SU-DHL-6 (cell line): ENCODE results near the gene RYR2.

Experiments used
- H2AFZ ChIP-seq: fragments of 200-600 bp; sonication (generic); 2 replicates; pipeline ENCODE4 v1.6.1; 2014; ENCODE audit warnings: low read depth, mild to moderate bottlenecking, moderate library complexity, mixed read lengths, antibody characterized with exemption, low read length; ENCODE audit not compliant: severe bottlenecking
- H3F3A ChIP-seq: fragments of 200-600 bp; shearing (Covaris generic); 2 replicates; pipeline ENCODE4 v1.6.0; 2016; ENCODE audit warnings: antibody characterized with exemption, mild to moderate bottlenecking; ENCODE audit not compliant: insufficient read depth
- H3K27ac ChIP-seq: fragments of 200-600 bp; sonication (generic); 2 replicates; pipeline ENCODE4 v1.5.1; 2016; ENCODE audit warnings: low read depth, mild to moderate bottlenecking, low read length, moderate library complexity, mixed read lengths
- H3K27me3 ChIP-seq: fragments of 200-600 bp; sonication (generic), shearing (Covaris generic); 2 replicates; pipeline ENCODE4 v1.6.0; 2014; ENCODE audit warnings: mild to moderate bottlenecking, low read length
- H3K36me3 ChIP-seq: fragments of 200-600 bp; sonication (generic); 2 replicates; pipeline ENCODE4 v1.6.1; 2014; ENCODE audit warnings: mild to moderate bottlenecking, low read length, mixed read lengths
- H3K4me2 ChIP-seq: fragments of 300-600, 200-600 bp; shearing (Covaris generic), sonication (generic); 2 replicates; pipeline ENCODE4 v1.6.0; 2014; ENCODE audit warnings: low read length, low read depth, mild to moderate bottlenecking; ENCODE audit not compliant: poor library complexity, severe bottlenecking
- H3K4me3 ChIP-seq: fragments of 200-600 bp; sonication (generic); 2 replicates; pipeline ENCODE4 v1.5.1; 2014; ENCODE audit warnings: antibody characterized with exemption, low read length, mild to moderate bottlenecking, mixed read lengths; ENCODE audit not compliant: insufficient read depth, poor library complexity, severe bottlenecking
- H3K79me2 ChIP-seq: fragments of 200-600 bp; sonication (generic); 2 replicates; pipeline ENCODE4 v1.6.1; 2014; ENCODE audit warnings: mild to moderate bottlenecking, low read length, moderate library complexity; ENCODE audit not compliant: insufficient read depth
- H3K9ac ChIP-seq: fragments of 200-600 bp; sonication (generic); 2 replicates; pipeline ENCODE4 v1.7.0; 2014; ENCODE audit warnings: mild to moderate bottlenecking, low read length
- H3K9me2 ChIP-seq: fragments of 200-600 bp; sonication (generic); replicated peaks from 2 replicates; pipeline ENCODE4 v1.6.1; 2014; ENCODE audit warnings: low read length; ENCODE audit not compliant: insufficient read depth
- H3K9me3 ChIP-seq: fragments of 200-600 bp; sonication (generic); 2 replicates; pipeline ENCODE4 v1.6.1; 2014; ENCODE audit warnings: low read length, mixed read lengths; ENCODE audit not compliant: insufficient read depth
- H4K20me1 ChIP-seq: fragments of 200-600 bp; sonication (generic); 2 replicates; pipeline ENCODE4 v1.6.1; 2014; ENCODE audit warnings: low read depth, mild to moderate bottlenecking, antibody characterized with exemption, low read length, moderate library complexity, mixed read lengths
- EZH2phosphoT487 ChIP-seq: fragments of 200-600 bp; sonication (generic), shearing (Covaris generic); conservative IDR thresholded peaks from 2 replicates; pipeline ENCODE4 v1.6.1; 2018; ENCODE audit warnings: mild to moderate bottlenecking, antibody characterized with exemption, low read length, moderate library complexity, mixed read lengths
- TF ChIP-seq, protein P1 (sequence below): fragments of 200-600 bp; sonication (generic); IDR thresholded peaks from one replicate; pipeline ENCODE4 v1.5.1; 2017; ENCODE audit warnings: antibody characterized with exemption, mild to moderate bottlenecking, low read length, moderate library complexity; ENCODE audit not compliant: insufficient read depth, poor library complexity, severe bottlenecking

RYR2 gene

DNA sequence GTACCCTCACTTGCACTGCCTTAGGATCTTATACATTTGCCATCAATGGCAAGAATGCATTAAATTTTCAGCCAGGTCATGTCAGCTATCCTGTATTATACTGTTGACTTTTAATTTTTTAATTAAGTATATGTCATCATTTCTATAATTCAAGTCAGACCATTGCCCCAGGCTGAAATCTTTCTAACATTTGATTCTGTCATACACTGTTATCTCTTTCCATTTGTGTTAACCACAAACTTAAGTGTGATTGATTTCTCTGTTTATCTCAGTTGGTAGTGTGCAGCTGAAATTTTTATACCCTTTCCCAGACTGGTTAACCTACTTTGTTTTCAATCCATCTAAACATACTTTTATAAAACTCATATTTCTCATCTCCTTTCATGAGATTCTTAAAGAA is 695.5 kb downstream of the RYR2 start:
- no peak for TF ChIP-seq EZH2phosphoT487
- TF ChIP-seq, protein P1, sequence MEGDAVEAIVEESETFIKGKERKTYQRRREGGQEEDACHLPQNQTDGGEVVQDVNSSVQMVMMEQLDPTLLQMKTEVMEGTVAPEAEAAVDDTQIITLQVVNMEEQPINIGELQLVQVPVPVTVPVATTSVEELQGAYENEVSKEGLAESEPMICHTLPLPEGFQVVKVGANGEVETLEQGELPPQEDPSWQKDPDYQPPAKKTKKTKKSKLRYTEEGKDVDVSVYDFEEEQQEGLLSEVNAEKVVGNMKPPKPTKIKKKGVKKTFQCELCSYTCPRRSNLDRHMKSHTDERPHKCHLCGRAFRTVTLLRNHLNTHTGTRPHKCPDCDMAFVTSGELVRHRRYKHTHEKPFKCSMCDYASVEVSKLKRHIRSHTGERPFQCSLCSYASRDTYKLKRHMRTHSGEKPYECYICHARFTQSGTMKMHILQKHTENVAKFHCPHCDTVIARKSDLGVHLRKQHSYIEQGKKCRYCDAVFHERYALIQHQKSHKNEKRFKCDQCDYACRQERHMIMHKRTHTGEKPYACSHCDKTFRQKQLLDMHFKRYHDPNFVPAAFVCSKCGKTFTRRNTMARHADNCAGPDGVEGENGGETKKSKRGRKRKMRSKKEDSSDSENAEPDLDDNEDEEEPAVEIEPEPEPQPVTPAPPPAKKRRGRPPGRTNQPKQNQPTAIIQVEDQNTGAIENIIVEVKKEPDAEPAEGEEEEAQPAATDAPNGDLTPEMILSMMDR, result no peak
- H2AFZ ChIP-seq, result no peak overlapping the region
- no peaks in the 10 kb centered on the region for H4K20me1 ChIP-seq
- no peak overlapping the region for H3K4me2 ChIP-seq
- H3K9me3 ChIP-seq, result no peaks in the 10 kb centered on the region
- no peak overlapping the region for H3K9ac ChIP-seq
- H3K36me3 ChIP-seq, result no peaks in the 10 kb centered on the region
- H3K27ac ChIP-seq, result no peak overlapping the region
- H3K27me3 ChIP-seq, result no peaks in the 10 kb centered on the region
- H3K4me3 ChIP-seq, result no peak overlapping the region
- no peaks in the 10 kb centered on the region for H3K79me2 ChIP-seq
- no peaks in the 10 kb centered on the region; the same call in 1 of the 2 replicates for H3K9me2 ChIP-seq
- H3F3A ChIP-seq, result no peaks in the 10 kb centered on the region

DNA sequence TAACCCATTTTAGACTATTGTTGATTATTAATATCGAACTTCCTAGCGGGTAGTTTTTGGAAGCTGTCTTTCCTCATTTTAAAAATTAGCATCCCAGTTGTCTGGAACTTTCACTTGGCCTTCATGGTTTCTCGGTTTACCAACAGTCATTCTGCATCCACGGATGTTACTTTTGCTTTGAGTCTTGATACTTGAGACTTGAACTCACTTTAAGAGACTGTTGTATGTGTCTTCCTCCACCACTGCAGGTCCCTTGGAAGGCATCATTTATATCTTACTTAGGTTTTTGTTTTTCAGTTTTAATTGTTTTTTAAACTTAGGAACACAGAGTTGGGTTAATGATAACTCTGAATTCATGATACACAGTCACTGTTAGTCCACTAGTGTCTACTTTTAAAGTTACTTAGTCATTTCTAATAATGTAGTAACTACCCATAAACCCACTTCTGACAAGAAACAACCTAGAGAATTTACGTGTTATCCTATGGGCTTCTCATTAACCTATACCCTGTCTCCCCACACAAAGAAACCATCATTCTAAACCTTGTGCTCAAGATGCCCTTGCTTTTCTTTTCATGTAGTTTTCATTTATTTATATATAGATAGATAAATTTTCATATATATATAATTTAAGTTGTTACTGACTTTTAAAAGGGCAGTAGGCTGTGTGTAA is 696.1 kb downstream of the RYR2 start:
- Histone ChIP-seq H3K9me2 (no peaks in the 10 kb centered on the region; the same call in 1 of the 2 replicates), H3K27me3 (no peaks in the 10 kb centered on the region), H3K4me3 (no peak overlapping the region), H3K79me2 (no peaks in the 10 kb centered on the region), H3F3A (no peaks in the 10 kb centered on the region), H3K4me2 (no peak overlapping the region), H3K27ac (no peak overlapping the region), H3K36me3 (no peaks in the 10 kb centered on the region), H4K20me1 (no peaks in the 10 kb centered on the region), H3K9ac (no peak overlapping the region), H2AFZ (no peak overlapping the region), H3K9me3 (no peaks in the 10 kb centered on the region)
- no peak for TF ChIP-seq EZH2phosphoT487
- TF ChIP-seq, protein P1, result no peak

DNA sequence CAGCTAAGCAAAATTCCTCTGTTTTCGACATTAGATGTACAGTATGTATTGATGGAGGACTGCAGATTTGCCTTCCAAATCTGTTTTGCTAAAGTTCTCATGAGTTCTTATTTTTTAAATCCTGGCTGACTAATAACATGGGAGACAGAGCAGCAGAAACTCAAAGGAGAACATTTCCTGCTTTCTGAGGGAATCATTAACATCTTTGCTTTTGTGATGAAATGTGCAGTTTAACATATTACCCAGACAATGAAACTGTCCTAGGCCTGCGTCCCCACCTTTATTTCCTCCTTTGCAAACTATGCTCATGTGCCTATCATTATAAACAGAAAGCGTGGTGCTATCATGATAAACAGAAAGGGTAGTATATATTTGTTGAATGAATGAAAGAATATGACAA is 698.9 kb downstream of the RYR2 start:
- no peaks in the 10 kb centered on the region for H3K9me3 ChIP-seq
- H3K27ac ChIP-seq, result no peak overlapping the region
- H3K4me2 ChIP-seq, result no peak overlapping the region
- no peak overlapping the region for H2AFZ ChIP-seq
- H4K20me1 ChIP-seq, result no peaks in the 10 kb centered on the region
- H3F3A ChIP-seq, result no peaks in the 10 kb centered on the region
- H3K9ac ChIP-seq, result no peak overlapping the region
- H3K79me2 ChIP-seq, result no peaks in the 10 kb centered on the region
- no peaks in the 10 kb centered on the region for H3K27me3 ChIP-seq
- no peaks in the 10 kb centered on the region for H3K36me3 ChIP-seq
- no peak overlapping the region for H3K4me3 ChIP-seq
- no peaks in the 10 kb centered on the region; the same call in 1 of the 2 replicates for H3K9me2 ChIP-seq
- TF ChIP-seq, protein P1, result no peak
- no peak for TF ChIP-seq EZH2phosphoT487
